GM11168 (cell line): ENCODE results near the gene GUCY2C.

ENCODE experiments used
- in situ Hi-C: fragments of 300-500 bp; cut with MboI; formaldehyde crosslinking; loops from one replicate; pipeline ENCODE4 v1.12.0; 2022; ENCODE audit warnings: low sequenced_read_pairs; ENCODE audit not compliant: unreplicated experiment

The GUCY2C gene

GRCh38 chr12:14630793-14631192 lies 65.6 kb downstream of the GUCY2C start:
- in situ Hi-C loops = no loop called here

- in situ Hi-C loops = loop anchor here (10.0 kb wide), 1 partner anchor 115 kb away; no protein-coding TSS in a partner anchor
Observed at GRCh38 chr12:14629832-14630710, 66.3 kb downstream of the GUCY2C start.

GRCh38 chr12:14628771-14629170 lies 67.6 kb downstream of the GUCY2C start:
- in situ Hi-C loops = loop anchor here (10.0 kb wide), 1 partner anchor 114 kb away; no protein-coding TSS in a partner anchor

GRCh38 chr12:14621826-14622225 lies 74.6 kb downstream of the GUCY2C start:
- in situ Hi-C loops = loop anchor here (10.0 kb wide), 1 partner anchor 107 kb away; no protein-coding TSS in a partner anchor

GRCh38 chr12:14619741-14620501 lies 76.5 kb downstream of the GUCY2C start:
- in situ Hi-C loops = loop anchor here (5.0 to 10.0 kb wide), 2 partner anchors 105 to 383 kb away; no protein-coding TSS in a partner anchor

- in situ Hi-C loops = loop anchor here (5.0 kb wide), 1 partner anchor 382 kb away; no protein-coding TSS in a partner anchor
Observed at GRCh38 chr12:14618983-14619382, 77.4 kb downstream of the GUCY2C start.

GRCh38 chr12:14614704-14615121 lies 81.7 kb downstream of the GUCY2C start:
- in situ Hi-C loops = loop anchor here (5.0 kb wide), 1 partner anchor 377 kb away; no protein-coding TSS in a partner anchor

GRCh38 chr12:14613718-14614117 lies 82.7 kb downstream of the GUCY2C start:
- in situ Hi-C loops = no loop called here

- in situ Hi-C loops = no loop called here
Observed at GRCh38 chr12:14612898-14613445, 83.4 kb downstream of the GUCY2C start.

- in situ Hi-C loops = no loop called here
Observed at GRCh38 chr12:14612250-14612649, 84.1 kb downstream of the GUCY2C start.

GRCh38 chr12:14611640-14612203 lies 84.7 kb downstream of the GUCY2C start:
- in situ Hi-C loops = no loop called here

- in situ Hi-C loops = no loop called here
Observed at GRCh38 chr12:14607568-14607967, 88.8 kb downstream of the GUCY2C start.

- in situ Hi-C loops = no loop called here
Observed at GRCh38 chr12:14605401-14605989, 90.9 kb downstream of the GUCY2C start.

- in situ Hi-C loops = no loop called here
Observed at GRCh38 chr12:14601692-14602478, 94.5 kb downstream of the GUCY2C start.

GRCh38 chr12:14597480-14597879 lies 98.9 kb downstream of the GUCY2C start:
- in situ Hi-C loops = no loop called here

GRCh38 chr12:14591719-14592118 lies 104.7 kb downstream of the GUCY2C start:
- in situ Hi-C loops = no loop called here

- in situ Hi-C loops = no loop called here
Observed at GRCh38 chr12:14589169-14590004, 107.0 kb downstream of the GUCY2C start.

- in situ Hi-C loops = no loop called here
Observed at GRCh38 chr12:14588571-14588970, 107.8 kb downstream of the GUCY2C start.
